G401.6 (cell line): ENCODE results near the gene GARIN5B.

ENCODE experiments used
- FAIRE-seq: peaks from 2 replicates; lab custom pipeline; 2012; peaks lifted over from hg19 to GRCh38; lab: Jason Lieb, UNC

The GARIN5B gene

GRCh38 chr19:55322204-55322885 is 40.7 kb downstream of the GARIN5B start:
- no peak for FAIRE-seq

GRCh38 chr19:55321466-55322137 is 41.5 kb downstream of the GARIN5B start:
- FAIRE-seq: no peak

GRCh38 chr19:55320844-55321419 is 42.1 kb downstream of the GARIN5B start:
- no peak for FAIRE-seq

GRCh38 chr19:55319785-55320184 is 43.3 kb downstream of the GARIN5B start:
- FAIRE-seq: peak; percentile 11

- FAIRE-seq: no peak
Observed at GRCh38 chr19:55316646-55317045, 46.4 kb downstream of the GARIN5B start.

GRCh38 chr19:55315956-55316525 is 47.0 kb downstream of the GARIN5B start:
- no peak for FAIRE-seq

GRCh38 chr19:55314396-55314795 is 48.7 kb downstream of the GARIN5B start:
- no peak for FAIRE-seq

GRCh38 chr19:55312621-55313512 is 50.2 kb downstream of the GARIN5B start:
- no peak for FAIRE-seq

GRCh38 chr19:55311797-55312196 is 51.3 kb downstream of the GARIN5B start:
- FAIRE-seq: no peak

- FAIRE-seq: no peak
Observed at GRCh38 chr19:55311397-55311796, 51.7 kb downstream of the GARIN5B start.

- no peak for FAIRE-seq
Observed at GRCh38 chr19:55310498-55310897, 52.6 kb downstream of the GARIN5B start.

- FAIRE-seq: no peak
Observed at GRCh38 chr19:55309448-55309847, 53.6 kb downstream of the GARIN5B start.

GRCh38 chr19:55308281-55308680 is 54.8 kb downstream of the GARIN5B start:
- FAIRE-seq: no peak

GRCh38 chr19:55306712-55307111 is 56.3 kb downstream of the GARIN5B start:
- FAIRE-seq: no peak

GRCh38 chr19:55305983-55306562 is 57.0 kb downstream of the GARIN5B start:
- FAIRE-seq: no peak

GRCh38 chr19:55305491-55305890 is 57.6 kb downstream of the GARIN5B start:
- FAIRE-seq: no peak

GRCh38 chr19:55304980-55305379 is 58.1 kb downstream of the GARIN5B start:
- no peak for FAIRE-seq
